ENCODE data around the gene PNLIP.

DNA sequence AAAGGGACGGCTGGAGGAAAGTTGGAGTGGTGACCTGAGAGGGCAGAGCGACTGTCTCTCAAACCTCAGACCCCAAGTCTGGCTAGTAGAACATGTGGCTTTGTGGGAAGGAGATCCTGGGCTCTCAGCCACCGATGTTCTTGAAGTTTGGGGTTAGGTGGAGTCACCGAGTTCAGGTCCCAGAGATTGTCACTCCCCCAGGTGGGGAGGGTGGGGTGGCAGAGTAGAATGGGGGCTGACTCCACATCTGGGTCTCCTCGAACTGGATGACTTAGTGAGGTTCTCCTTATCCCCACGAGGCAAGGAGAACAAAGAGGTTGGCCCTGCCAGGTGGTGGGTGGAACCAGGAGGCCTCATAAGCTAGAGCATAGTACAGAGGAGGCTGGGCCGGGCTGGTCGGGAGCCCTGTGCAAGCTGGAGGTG, 60.3 kb downstream of the PNLIP start:
- TF ChIP-seq, protein P1, sequence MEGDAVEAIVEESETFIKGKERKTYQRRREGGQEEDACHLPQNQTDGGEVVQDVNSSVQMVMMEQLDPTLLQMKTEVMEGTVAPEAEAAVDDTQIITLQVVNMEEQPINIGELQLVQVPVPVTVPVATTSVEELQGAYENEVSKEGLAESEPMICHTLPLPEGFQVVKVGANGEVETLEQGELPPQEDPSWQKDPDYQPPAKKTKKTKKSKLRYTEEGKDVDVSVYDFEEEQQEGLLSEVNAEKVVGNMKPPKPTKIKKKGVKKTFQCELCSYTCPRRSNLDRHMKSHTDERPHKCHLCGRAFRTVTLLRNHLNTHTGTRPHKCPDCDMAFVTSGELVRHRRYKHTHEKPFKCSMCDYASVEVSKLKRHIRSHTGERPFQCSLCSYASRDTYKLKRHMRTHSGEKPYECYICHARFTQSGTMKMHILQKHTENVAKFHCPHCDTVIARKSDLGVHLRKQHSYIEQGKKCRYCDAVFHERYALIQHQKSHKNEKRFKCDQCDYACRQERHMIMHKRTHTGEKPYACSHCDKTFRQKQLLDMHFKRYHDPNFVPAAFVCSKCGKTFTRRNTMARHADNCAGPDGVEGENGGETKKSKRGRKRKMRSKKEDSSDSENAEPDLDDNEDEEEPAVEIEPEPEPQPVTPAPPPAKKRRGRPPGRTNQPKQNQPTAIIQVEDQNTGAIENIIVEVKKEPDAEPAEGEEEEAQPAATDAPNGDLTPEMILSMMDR (IDR thresholded peaks at IDR 0.05) = no peak
- TF ChIP-seq EP300 (IDR thresholded peaks at IDR 0.05) = no peak
